HCT116 (cell line): Measurements from ENCODE around the gene HDAC10. TPM values are rescaled to one million over a fixed set of nuclear protein-coding genes. Genes with fewer than 3 reads are reported as not detected.

ENCODE experiments used
- ATAC-seq: fragments of 200-7000 bp; cut with Tn5 transposase; 2 replicates; pipeline ENCODE4 v1.9.1; 2020; ENCODE audit warnings: mild to moderate bottlenecking, moderate library complexity
- BruUV-seq: library from RNA; stranded (reverse); fragments of 400-500 nt; replicated peaks from 2 replicates; lab custom pipeline; 2021; lab: Mats Ljungman, UMichigan
- CTCF ChIA-PET: fragments of 300-600 bp; sonication (Branson Sonifier 250); formaldehyde crosslinking; loops from one replicate; lab custom pipeline; 2021; ENCODE audit warnings: antibody characterized with exemption; lab: Charles Lee
- POLR2A ChIA-PET: fragments of 300-600, 350-600 bp; sonication (Branson Sonifier 250); formaldehyde crosslinking; loops from one replicate; lab custom pipeline; 2021; ENCODE audit warnings: antibody characterized with exemption; lab: Charles Lee
- RAD21 ChIA-PET, 2 experiments: fragments of 300-600 bp; sonication (Branson Sonifier 250); formaldehyde crosslinking; loops; one replicate each; lab custom pipeline; 2023; ENCODE audit warnings: low total read pairs in 2 of 2; ENCODE audit not compliant: uncharacterized antibody in 2 of 2, unreplicated experiment in 2 of 2, low non-redundant PET in 1 of 2; lab: Charles Lee
- DNase-seq: peaks from one replicate; pipeline ENCODE4 v3.0.0-alpha.2; 2010; ENCODE audit warnings: low read depth, low spot score
- H2AFZ ChIP-seq: fragments of 200-600 bp; shearing (Covaris generic), sonication (generic); 2 replicates; pipeline ENCODE4 v1.6.1; 2017; ENCODE audit warnings: low read depth, mixed run types, mixed read lengths, antibody characterized with exemption, low read length; ENCODE audit not compliant: poor library complexity, severe bottlenecking
- H3K27ac ChIP-seq: 2 replicates; pipeline ENCODE4 v1.5.1; 2012; ENCODE audit warnings: low read depth, low read length
- H3K27me3 ChIP-seq: fragments of 200-600 bp; sonication (generic); 2 replicates; pipeline ENCODE4 v1.6.1; 2016; ENCODE audit warnings: mixed run types, low read length, mixed read lengths; ENCODE audit not compliant: insufficient read depth
- H3K36me3 ChIP-seq, 2 experiments: fragments of 200-500 bp in 1 of 2; fragments of 200-600 bp in 1 of 2; sonication (Bioruptor generic) in 1 of 2; sonication (generic) in 1 of 2; 2 replicates each; pipeline versions ENCODE4 v1.5.1 to v1.6.1; 2014 to 2016; ENCODE audit warnings: low read length in 2 of 2, inconsistent platforms in 1 of 2, mixed read lengths in 1 of 2, mixed run types in 1 of 2; ENCODE audit not compliant: insufficient read depth in 2 of 2, control insufficient read depth in 1 of 2
- H3K4me1 ChIP-seq, 2 experiments: fragments of 200-600 bp in 1 of 2; sonication (generic) in 1 of 2; 2 replicates each; pipeline versions ENCODE4 v1.5.1 to v1.6.1; 2012 to 2017; ENCODE audit warnings: low read length in 2 of 2, inconsistent platforms in 1 of 2, mild to moderate bottlenecking in 1 of 2, mixed read lengths in 1 of 2, mixed run types in 1 of 2, moderate library complexity in 1 of 2; ENCODE audit not compliant: insufficient read depth in 2 of 2, control insufficient read depth in 1 of 2
- H3K4me2 ChIP-seq: fragments of 200-600 bp; sonication (generic); 2 replicates; pipeline ENCODE4 v1.6.1; 2017; ENCODE audit warnings: mixed run types, low read length, mixed read lengths
- H3K4me3 ChIP-seq, 2 experiments: fragments of 200-600 bp in 1 of 2; sonication (generic) in 1 of 2; replicated peaks in 1 of 2; 2 replicates each; pipeline ENCODE4 v1.5.1; 2011 to 2016; ENCODE audit warnings: low read length in 2 of 2, control low read depth in 1 of 2, low read depth in 1 of 2, mild to moderate bottlenecking in 1 of 2, mixed read lengths in 1 of 2, mixed run types in 1 of 2
- H3K79me2 ChIP-seq: fragments of 200-600 bp; sonication (generic); 2 replicates; pipeline ENCODE4 v1.6.1; 2017; ENCODE audit warnings: mild to moderate bottlenecking, mixed run types, low read length, moderate library complexity, mixed read lengths; ENCODE audit not compliant: insufficient read depth
- H3K9ac ChIP-seq: fragments of 200-600 bp; sonication (generic); 2 replicates; pipeline ENCODE4 v1.6.1; 2016; ENCODE audit warnings: low read length, mixed read lengths
- H3K9me2 ChIP-seq: fragments of 200-600 bp; sonication (generic), shearing (Covaris generic); 2 replicates; pipeline ENCODE4 v1.6.1; 2017; ENCODE audit warnings: mixed run types, mild to moderate bottlenecking, moderate library complexity; ENCODE audit not compliant: insufficient read depth
- H3K9me3 ChIP-seq, 2 experiments: fragments of 200-500 bp in 1 of 2; fragments of 200-600 bp in 1 of 2; sonication (Bioruptor generic) in 1 of 2; sonication (generic) in 1 of 2; 2 replicates each; pipeline ENCODE4 v1.6.1; 2014 to 2017; ENCODE audit warnings: low read length in 2 of 2, mixed read lengths in 2 of 2, inconsistent platforms in 1 of 2, low read depth in 1 of 2, mild to moderate bottlenecking in 1 of 2, mixed run types in 1 of 2, moderate library complexity in 1 of 2; ENCODE audit not compliant: control insufficient read depth in 1 of 2, insufficient read depth in 1 of 2
- H4K20me1 ChIP-seq: fragments of 200-600 bp; sonication (generic), shearing (Covaris generic); 2 replicates; pipeline ENCODE4 v1.6.1; 2017; ENCODE audit warnings: mixed run types, mild to moderate bottlenecking, moderate library complexity; ENCODE audit not compliant: insufficient read depth
- ATF3 ChIP-seq: IDR thresholded peaks from 2 replicates; pipeline ENCODE4 v1.6.1; 2012
- CEBPB ChIP-seq: IDR thresholded peaks from 2 replicates; pipeline ENCODE4 v1.6.1; 2012; ENCODE audit warnings: low read depth
- CTCF ChIP-seq, 3 experiments: fragments of 200-600 bp in 1 of 3; sonication (generic) in 1 of 3; IDR thresholded peaks in 2 of 3; conservative IDR thresholded peaks in 1 of 3; 2 replicates each; pipeline ENCODE4 v1.5.1; 2012 to 2017; ENCODE audit warnings: low read depth in 2 of 3, low read length in 2 of 3, antibody characterized with exemption in 1 of 3, borderline replicate concordance in 1 of 3, control low read depth in 1 of 3, mild to moderate bottlenecking in 1 of 3, mixed read lengths in 1 of 3, mixed run types in 1 of 3, moderate library complexity in 1 of 3; ENCODE audit not compliant: insufficient read depth in 1 of 3
- EZH2 ChIP-seq: fragments of 200-600 bp; sonication (generic); IDR thresholded peaks from 2 replicates; pipeline ENCODE4 v1.6.1; 2017; ENCODE audit warnings: antibody characterized with exemption, mixed run types
- EZH2phosphoT487 ChIP-seq: fragments of 200-600 bp; IDR thresholded peaks from 2 replicates; pipeline ENCODE4 v1.6.1; 2018; ENCODE audit warnings: antibody characterized with exemption, borderline replicate concordance
- JUND ChIP-seq: IDR thresholded peaks from 2 replicates; pipeline ENCODE4 v1.6.1; 2012
- MAX ChIP-seq: IDR thresholded peaks from 2 replicates; pipeline ENCODE4 v1.6.1; 2012
- YY1 ChIP-seq: IDR thresholded peaks from 2 replicates; pipeline ENCODE4 v1.6.1; 2011; ENCODE audit warnings: low read length, low read depth, moderate library complexity, mild to moderate bottlenecking; ENCODE audit not compliant: insufficient replicate concordance; ENCODE audit errors: extremely low read depth
- ZBTB33 ChIP-seq: IDR thresholded peaks from 2 replicates; pipeline ENCODE4 v1.6.1; 2011; ENCODE audit warnings: mild to moderate bottlenecking, low read length, moderate library complexity; ENCODE audit not compliant: insufficient replicate concordance; ENCODE audit errors: extremely low read depth
- ZFX ChIP-seq: fragments of 450-650 bp; IDR thresholded peaks from 2 replicates; pipeline ENCODE4 v1.6.1; 2017
- ZNF274 ChIP-seq: fragments of 200-500 bp; sonication (Bioruptor generic); IDR thresholded peaks from 2 replicates; pipeline ENCODE4 v1.6.1; 2014; ENCODE audit warnings: mild to moderate bottlenecking, low read depth, low read length, inconsistent platforms
- intact Hi-C: fragments of 100-400 bp; cut with micrococcal nuclease; formaldehyde crosslinking; loops from 2 replicates; pipeline ENCODE4 v1.10.0; 2022
- total RNA-seq: library from RNA; stranded (reverse); gene quantifications from one replicate; pipeline ENCODE4 v1.2.1, GENCODE V29; 2021; ENCODE audit not compliant: unreplicated experiment

Gene HDAC10
- total RNA-seq, 1 experiment from 2014 or later: 67.5 TPM

GRCh38 chr22:50211147-50211546 lies 39.9 kb downstream of the HDAC10 start (continued):
- TF ChIP-seq ATF3 (no peak), MAX (no peak), ZNF274 (no peak)

- Histone ChIP-seq H3K4me3 (no peak overlapping the region), H3K79me2 (peaks cover 17% of the 10 kb centered on the region; the same call in 1 of the 2 replicates), H3K9ac (no peak overlapping the region), H3K4me2 (no peak overlapping the region), H3K36me3 (peaks cover 13 to 18% of the 10 kb centered on the region in 2 experiments), H3K27me3 (no peaks in the 10 kb centered on the region), H3K9me2 (no peaks in the 10 kb centered on the region), H3K9me3 (no peaks in the 10 kb centered on the region), H2AFZ (no peak overlapping the region), H3K4me1 (peaks cover 0 to 16% of the 10 kb centered on the region in 2 experiments; a peak in 2 of 4 replicates), H3K27ac (no peak overlapping the region; the same call in 1 of the 2 replicates), H4K20me1 (no peaks in the 10 kb centered on the region)
- POLR2A ChIA-PET: no interaction called here
- TF ChIP-seq EZH2 (no peak), CEBPB (no peak), YY1 (no peak), EZH2phosphoT487 (no peak), ZBTB33 (no peak), ZFX (no peak), JUND (no peak), CTCF (IDR thresholded peaks at IDR 0.05 in 2 of 3, conservative IDR thresholded peaks at IDR 0.05 in 1 of 3; ENCODE audit: borderline replicate concordance in 1 of 3, insufficient read depth in 1 of 3, low read depth in 2 of 3, low read length in 2 of 3) (no peak)
- CTCF ChIA-PET: interaction anchor here (0.9 kb wide), 1 partner anchor 62 kb away, joined by 3 read pairs; no protein-coding TSS in a partner anchor
- ATAC-seq: no peak
- no TSS peak for BruUV-seq
- no peak for DNase-seq
- RAD21 ChIA-PET: no interaction called here
- intact Hi-C loops: no loop called here
These were observed 40.5 kb downstream of the HDAC10 start for GRCh38 chr22:50210378-50211139.
